Mucosa of stomach (tissue), 1 donor: ENCODE measurements around the gene CHMP4A.

Source experiments
- H3K27me3 ChIP-seq: one replicate; pipeline ENCODE4 v1.7.0; 2013; ENCODE audit warnings: mild to moderate bottlenecking, low read length; ENCODE audit not compliant: control insufficient read depth, insufficient read depth
- H3K36me3 ChIP-seq: one replicate; pipeline ENCODE4 v1.7.0; 2013; ENCODE audit warnings: low read length; ENCODE audit not compliant: control insufficient read depth, insufficient read depth
- H3K4me1 ChIP-seq: one replicate; pipeline ENCODE4 v1.7.0; 2013; ENCODE audit warnings: mild to moderate bottlenecking, low read length; ENCODE audit not compliant: control insufficient read depth, insufficient read depth
- H3K4me3 ChIP-seq: one replicate; pipeline ENCODE4 v1.7.0; 2013; ENCODE audit warnings: low read length
- H3K9ac ChIP-seq: one replicate; pipeline ENCODE4 v1.7.0; 2013; ENCODE audit warnings: mild to moderate bottlenecking, low read length, moderate library complexity
- H3K9me3 ChIP-seq: one replicate; pipeline ENCODE4 v1.7.0; 2013; ENCODE audit warnings: mild to moderate bottlenecking, low read length, moderate library complexity; ENCODE audit not compliant: control insufficient read depth
- donor health status: Pancreatic carcinoma.

Gene CHMP4A

DNA sequence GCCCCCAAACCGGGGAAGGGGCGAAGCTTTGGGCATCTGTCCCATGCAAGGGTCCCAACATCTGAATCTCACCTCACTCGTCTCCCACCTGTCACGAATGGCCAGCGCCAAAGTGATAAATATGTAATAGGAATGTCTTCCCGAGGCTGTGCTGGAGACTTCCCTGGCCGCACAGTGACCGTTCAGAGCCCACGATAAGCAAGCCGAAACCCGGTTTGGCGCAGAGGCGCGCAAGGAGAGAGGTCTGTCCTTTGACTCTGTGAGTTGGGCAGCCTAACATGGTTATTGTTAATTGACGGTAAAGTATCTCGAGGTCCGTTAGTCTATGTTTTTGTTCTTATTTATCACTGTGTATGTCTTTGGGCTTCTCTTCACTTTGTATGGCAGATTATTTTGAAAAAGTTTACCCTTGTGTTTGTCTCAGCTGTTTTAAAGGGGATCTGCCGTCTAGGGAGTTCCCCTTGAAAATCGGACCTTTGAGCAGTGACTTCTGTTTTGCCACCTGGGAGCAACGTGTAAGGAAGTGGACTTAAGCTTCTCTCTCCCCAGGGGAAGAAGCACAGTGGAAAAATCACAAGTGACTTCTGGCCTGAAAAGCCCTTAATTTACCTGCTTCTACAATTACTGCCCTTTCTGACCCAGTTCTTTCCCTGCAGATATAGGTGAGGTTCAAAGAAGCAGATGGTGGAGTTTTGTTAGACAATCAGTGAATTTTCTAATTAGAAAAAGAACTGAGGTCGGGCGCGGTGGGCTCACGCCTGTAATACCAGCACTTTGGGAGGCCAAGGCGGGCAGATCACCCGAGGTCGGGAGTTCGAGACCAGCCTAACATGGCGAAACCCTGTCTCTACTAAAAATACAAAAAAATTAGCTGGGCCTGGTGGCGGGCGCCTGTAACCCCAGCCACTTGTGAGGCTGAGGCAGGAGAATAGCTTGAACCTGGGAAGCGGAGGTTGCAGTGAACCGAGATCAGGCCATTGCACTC lies 16.9 kb downstream of the CHMP4A start:
- Histone ChIP-seq H3K36me3 (no peaks in the 10 kb centered on the region), H3K4me1 (peaks cover 22% of the 10 kb centered on the region), H3K4me3 (peak overlapping the region; percentile 58), H3K27me3 (no peaks in the 10 kb centered on the region), H3K9me3 (no peaks in the 10 kb centered on the region), H3K9ac (peak overlapping the region; percentile 95)

DNA sequence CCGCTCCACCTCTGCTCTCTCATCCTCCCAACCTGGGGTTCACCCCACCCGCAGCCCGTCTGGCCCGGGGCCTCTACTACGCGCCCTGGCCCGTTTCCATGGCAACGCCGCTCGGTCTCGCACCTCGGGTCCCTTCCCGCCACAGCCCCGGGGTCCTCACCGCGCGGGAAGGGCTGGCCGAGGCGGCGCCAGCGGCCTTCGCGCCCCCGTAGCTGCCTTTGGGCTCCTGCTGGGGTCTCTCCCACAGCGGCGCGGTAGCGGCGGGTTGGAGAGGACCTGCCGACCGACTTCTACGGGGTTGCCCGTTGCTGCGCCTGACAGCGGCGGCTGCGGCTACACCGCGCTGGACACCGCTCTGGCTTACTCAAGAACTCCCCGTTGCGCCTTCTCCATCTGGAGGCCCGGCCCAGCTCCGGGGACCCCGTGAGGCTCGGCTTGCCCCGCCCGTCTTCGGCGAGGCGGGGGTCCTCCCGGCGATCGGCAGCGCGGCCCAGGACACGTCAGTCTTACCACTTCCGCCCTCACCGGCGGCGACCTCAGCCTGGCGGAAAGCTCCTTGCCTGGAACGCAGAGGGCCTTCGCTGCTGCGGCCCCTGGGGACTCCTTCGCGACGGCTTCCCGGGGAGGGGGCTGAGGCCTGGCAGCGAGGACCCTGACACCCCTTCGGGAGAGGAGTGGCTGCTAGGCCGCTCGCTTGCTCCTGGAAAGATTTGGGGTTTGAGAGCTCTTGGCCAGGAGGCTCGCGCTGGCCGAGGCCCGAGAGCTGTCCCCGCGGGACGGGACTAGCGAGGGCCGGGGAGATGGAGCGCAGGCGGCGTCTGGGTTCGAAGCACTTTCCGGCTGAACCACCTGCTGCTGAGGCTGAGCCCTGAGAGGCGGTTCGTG lies 17.9 kb downstream of the CHMP4A start, which contains the start of gene TM9SF1:
Gene TM9SF1, minus strand, starts transcription at position 256 of the 885 bp plus-strand sequence. CDS start 422 bp downstream, outside the sequence.
- Histone ChIP-seq H3K9ac (peak within 1 kb of the TSS; percentile 95), H3K9me3 (no peaks in the 10 kb centered on the region), H3K4me3 (peak within 1 kb of the TSS; percentile 58), H3K4me1 (peaks cover 22% of the 10 kb centered on the region), H3K27me3 (no peaks in the 10 kb centered on the region), H3K36me3 (no peaks in the 10 kb centered on the region)

DNA sequence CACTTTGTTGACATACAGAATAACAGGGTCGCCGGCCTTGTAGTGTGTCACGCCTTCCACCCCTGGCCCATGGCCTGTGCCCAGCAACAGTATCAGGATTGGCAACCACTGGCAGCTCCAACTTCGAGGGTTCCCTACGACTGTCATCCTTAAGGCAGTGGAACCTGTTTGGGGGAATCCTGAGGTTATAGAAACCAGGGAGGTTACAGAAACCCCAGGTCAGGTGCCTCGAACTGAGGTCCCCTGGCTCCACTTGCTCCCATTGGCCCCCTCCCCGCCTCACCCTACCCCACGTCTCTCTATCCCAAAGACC lies 18.5 kb downstream of the CHMP4A start:
- H3K27me3 ChIP-seq: no peaks in the 10 kb centered on the region
- H3K36me3 ChIP-seq: no peaks in the 10 kb centered on the region
- peaks cover 22% of the 10 kb centered on the region for H3K4me1 ChIP-seq

DNA sequence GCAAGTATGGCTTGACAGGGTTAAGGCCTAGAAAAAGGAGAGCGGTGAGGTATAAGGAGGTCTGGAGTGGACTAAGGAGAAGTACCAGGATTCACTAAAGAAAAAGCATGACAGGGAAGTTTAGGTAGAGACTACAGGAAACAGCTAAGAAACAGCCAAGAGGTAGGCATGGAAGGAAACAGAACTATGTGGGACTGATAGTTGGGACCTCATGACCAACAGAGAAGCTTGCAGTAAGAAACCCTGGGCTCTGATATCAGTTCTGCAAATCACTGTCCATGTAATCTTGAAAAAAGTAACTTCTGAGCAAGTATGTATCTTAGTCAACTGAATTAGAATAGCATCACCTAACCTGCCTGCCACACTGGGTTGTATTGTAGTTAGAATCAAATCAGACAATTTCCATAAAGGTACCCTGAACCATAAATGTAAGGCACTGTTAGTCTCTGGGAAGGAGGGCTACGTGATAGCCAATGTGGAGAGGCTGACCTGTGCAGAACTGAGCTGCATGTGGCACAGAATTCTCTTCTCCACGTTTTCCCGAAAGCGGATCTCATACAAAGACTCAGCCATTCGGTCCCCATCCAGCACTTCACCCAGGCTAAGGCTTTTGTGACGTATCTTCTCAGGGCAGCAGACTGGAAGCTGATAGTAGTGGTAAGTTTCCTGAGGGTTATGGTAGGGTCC lies 19.0 kb downstream of the CHMP4A start:
- H3K4me1 ChIP-seq: peaks cover 22% of the 10 kb centered on the region
- H3K4me3 ChIP-seq: peak overlapping the region; percentile 58
- no peaks in the 10 kb centered on the region for H3K9me3 ChIP-seq
- no peaks in the 10 kb centered on the region for H3K27me3 ChIP-seq
- H3K9ac ChIP-seq: peak overlapping the region; percentile 95
- no peaks in the 10 kb centered on the region for H3K36me3 ChIP-seq

More for the DNA sequence above, 18.5 kb downstream of the CHMP4A start:
- peak overlapping the region; percentile 95 for H3K9ac ChIP-seq
- H3K4me3 ChIP-seq: peak overlapping the region; percentile 58
- H3K9me3 ChIP-seq: no peaks in the 10 kb centered on the region

DNA sequence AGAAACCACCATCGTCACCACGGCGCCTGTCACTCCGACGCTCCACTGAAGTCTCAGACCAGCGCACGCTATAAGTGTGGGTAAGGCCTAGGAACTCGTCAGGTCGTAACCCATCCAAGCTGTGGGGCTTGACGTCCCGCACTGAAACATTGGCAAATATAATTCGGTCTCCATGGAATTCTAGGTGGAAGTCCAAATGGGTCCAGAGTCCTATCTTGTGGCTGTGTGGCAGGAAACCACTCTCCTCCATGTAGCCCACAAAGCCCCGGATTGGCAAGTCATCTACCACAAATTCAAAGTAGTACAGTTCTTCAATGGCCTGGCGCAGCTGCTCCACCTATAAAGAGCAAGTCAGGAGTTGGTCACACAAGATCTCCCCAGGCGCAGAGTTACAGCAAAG lies 20.4 kb downstream of the CHMP4A start:
- H3K9me3 ChIP-seq: no peaks in the 10 kb centered on the region
- H3K27me3 ChIP-seq: no peaks in the 10 kb centered on the region
- H3K4me1 ChIP-seq: peaks cover 26% of the 10 kb centered on the region
- no peak overlapping the region for H3K4me3 ChIP-seq
- H3K36me3 ChIP-seq: no peaks in the 10 kb centered on the region
- no peak overlapping the region for H3K9ac ChIP-seq

DNA sequence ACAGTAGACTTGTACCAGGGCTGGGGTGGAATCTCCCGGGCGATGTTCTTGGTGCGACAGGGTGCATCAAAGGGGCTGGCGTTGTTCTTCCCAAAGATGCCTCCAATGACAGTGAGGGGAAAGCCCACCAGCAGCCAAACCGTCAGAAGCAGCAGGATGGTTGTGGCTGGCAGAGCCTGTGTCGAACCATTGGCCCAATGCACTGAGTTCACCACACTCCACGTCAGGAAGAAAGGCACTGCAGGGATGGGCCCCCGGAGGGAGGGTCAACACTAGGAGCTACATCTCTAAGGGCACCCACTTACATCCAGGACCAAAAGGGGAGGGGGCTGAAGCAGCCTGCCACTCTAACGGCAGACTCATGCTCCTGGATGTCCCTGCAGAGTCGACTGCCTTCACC lies 22.9 kb downstream of the CHMP4A start:
- Histone ChIP-seq H3K36me3 (peaks cover 10% of the 10 kb centered on the region), H3K27me3 (no peaks in the 10 kb centered on the region), H3K9ac (no peak overlapping the region), H3K4me1 (peaks cover 14% of the 10 kb centered on the region), H3K4me3 (no peak overlapping the region), H3K9me3 (no peaks in the 10 kb centered on the region)

DNA sequence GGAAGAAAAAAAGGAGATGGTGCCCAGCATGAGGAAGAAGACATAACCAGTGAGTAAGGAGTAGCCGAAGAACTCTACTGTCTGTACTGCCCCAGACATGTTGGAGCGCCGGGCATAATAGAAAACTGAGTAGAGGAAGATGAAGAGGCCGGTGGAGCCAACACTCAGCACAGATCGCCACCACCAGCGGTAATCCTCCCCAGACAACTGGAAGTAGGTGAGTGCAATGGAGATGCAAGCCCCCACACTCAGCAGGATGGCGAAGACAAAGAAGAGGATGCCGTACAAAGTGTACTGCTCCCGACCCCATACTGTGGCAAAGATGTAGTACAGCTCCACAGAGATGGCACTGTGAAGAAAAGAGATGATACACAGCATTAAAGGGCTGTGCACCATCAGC lies 23.8 kb downstream of the CHMP4A start:
- Histone ChIP-seq H3K9ac (no peak overlapping the region), H3K36me3 (peaks cover 10% of the 10 kb centered on the region), H3K4me3 (no peak overlapping the region), H3K27me3 (no peaks in the 10 kb centered on the region), H3K9me3 (no peaks in the 10 kb centered on the region), H3K4me1 (peaks cover 9% of the 10 kb centered on the region)

DNA sequence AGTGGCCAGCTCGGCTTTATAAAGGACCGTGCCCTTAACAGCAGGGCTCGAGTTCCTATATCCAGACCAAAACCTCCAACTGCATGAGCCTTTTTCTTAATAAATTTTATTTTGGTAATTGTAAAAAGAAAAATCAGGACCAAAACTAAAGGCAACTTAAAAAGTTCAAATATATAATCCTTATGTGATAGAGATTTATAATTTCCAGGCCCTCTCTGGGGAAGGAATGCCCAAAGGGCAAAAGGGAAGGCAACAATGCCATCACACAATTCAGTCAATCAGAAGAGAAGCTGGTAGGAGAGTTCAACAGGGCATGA lies 24.3 kb downstream of the CHMP4A start:
- H3K9me3 ChIP-seq: no peaks in the 10 kb centered on the region
- peak overlapping the region; percentile 51 for H3K4me3 ChIP-seq
- peak overlapping the region; percentile 29 for H3K9ac ChIP-seq
- H3K36me3 ChIP-seq: peaks cover 10% of the 10 kb centered on the region
- H3K27me3 ChIP-seq: no peaks in the 10 kb centered on the region
- peaks cover 6% of the 10 kb centered on the region for H3K4me1 ChIP-seq

DNA sequence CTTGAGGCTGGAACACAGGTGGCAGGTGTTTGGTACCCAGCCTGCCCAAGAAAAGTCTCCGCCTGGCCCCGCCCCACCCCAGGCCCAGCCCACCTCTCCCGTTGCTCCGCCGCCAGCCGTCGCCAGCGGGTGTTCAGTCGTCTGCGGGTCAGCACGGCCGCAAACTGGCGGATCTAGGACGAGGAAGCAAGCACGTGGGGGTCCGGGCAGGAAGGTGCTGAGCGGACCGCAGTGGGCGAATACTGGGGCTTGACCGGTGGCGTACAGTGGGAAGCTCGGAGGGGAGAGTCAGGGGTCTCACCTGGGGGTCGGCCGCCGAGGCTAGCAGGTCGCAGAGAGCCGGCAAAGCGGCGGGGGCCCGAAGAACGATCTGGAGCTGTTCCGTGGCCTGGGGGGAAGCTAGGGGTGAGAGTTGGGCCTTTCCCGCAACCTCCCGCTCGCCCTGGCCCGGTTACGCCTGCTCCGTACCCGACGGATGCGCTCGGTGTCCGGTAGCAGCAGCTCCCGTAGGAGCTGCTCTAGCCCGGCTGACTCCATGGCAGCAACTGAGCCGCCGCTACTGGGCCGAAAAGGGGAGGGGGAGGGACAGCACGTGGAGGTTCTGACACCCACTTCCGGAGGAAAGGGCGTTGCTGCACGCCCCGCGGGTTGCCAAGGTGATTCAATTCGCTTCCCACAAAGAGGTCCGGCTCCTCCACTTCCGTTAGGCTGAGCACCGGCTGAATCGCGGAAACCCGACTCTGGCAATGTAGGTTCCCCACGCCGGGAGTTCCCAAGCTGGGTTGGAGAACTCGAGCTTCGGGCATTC lies 24.8 kb downstream of the CHMP4A start, which contains the start of gene IPO4:
Gene IPO4, minus strand, starts transcription at position 566 of the 808 bp plus-strand sequence. Its CDS starts 29 bp downstream, at position 537.
- H3K9ac ChIP-seq: peak within 1 kb of the TSS; percentile 29
- H3K36me3 ChIP-seq: peaks cover 10% of the 10 kb centered on the region
- H3K4me1 ChIP-seq: peaks cover 6% of the 10 kb centered on the region

DNA sequence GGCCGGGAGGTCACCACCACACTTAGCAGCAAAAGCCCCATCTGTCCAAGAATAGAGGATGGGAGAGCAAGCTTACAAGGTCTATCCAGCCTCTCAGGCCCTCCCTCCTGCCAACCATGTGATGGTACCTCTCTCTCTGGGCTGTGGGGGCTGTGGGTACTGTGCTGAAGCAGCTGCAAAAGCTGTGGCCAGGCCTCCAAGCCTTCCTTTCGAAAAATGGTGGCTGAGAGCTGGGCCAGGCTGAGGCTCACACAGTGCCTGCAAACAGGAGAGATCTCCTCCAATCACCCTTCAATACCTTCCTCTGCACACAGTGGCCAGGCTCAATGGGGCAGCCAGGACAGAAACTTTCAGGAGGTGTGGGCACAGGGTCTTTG lies 25.8 kb downstream of the CHMP4A start:
- no peaks in the 10 kb centered on the region for H3K27me3 ChIP-seq
- peaks cover 6% of the 10 kb centered on the region for H3K4me1 ChIP-seq
- H3K4me3 ChIP-seq: no peak overlapping the region
- H3K9ac ChIP-seq: peak overlapping the region; percentile 29
- H3K9me3 ChIP-seq: no peaks in the 10 kb centered on the region
- peaks cover 10% of the 10 kb centered on the region for H3K36me3 ChIP-seq

More for the DNA sequence above, 24.8 kb downstream of the CHMP4A start, which contains the start of gene IPO4:
- Histone ChIP-seq H3K27me3 (no peaks in the 10 kb centered on the region), H3K4me3 (peak within 1 kb of the TSS; percentile 51), H3K9me3 (no peaks in the 10 kb centered on the region)
